ENCODE measurements around the gene CCDC28B.

The CCDC28B gene

GRCh38 chr1:32246888-32247273, 46.5 kb downstream of the CCDC28B start, which contains the start of gene FAM167B:
TSS of gene FAM167B (plus strand) at chr1:32247222. CDS start at chr1:32247422, 200 bp downstream.
- DNase-seq (ENCODE audit: low read depth): no peak
- no peak for TF ChIP-seq CTCF (IDR thresholded peaks at IDR 0.05; ENCODE audit: low read depth, low read length, missing control alignments)
- H3K4me3 ChIP-seq (ENCODE audit: low read depth, low read length): no peak within 1 kb of the TSS

DNA sequence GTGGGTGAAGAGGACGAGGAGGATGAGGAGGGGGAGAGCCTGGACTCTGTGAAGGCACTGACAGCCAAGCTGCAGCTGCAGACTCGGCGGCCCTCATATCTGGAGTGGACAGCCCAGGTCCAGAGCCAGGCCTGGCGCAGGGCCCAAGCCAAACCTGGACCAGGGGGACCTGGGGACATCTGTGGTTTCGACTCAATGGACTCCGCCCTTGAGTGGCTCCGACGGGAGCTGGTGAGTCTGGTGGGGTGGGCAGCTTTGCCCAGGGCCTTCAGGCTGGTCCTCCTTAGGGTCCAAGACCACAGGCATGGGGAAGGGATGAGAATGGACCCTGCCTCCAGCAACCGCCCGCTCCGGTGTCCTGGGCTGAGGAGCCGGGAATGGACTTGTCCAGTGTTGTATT, 47.1 kb downstream of the CCDC28B start:
- no peak for DNase-seq (ENCODE audit: low read depth)
- no peak for TF ChIP-seq CTCF (IDR thresholded peaks at IDR 0.05; ENCODE audit: low read depth, low read length, missing control alignments)
- H3K4me3 ChIP-seq (ENCODE audit: low read depth, low read length): no peak overlapping the region

DNA sequence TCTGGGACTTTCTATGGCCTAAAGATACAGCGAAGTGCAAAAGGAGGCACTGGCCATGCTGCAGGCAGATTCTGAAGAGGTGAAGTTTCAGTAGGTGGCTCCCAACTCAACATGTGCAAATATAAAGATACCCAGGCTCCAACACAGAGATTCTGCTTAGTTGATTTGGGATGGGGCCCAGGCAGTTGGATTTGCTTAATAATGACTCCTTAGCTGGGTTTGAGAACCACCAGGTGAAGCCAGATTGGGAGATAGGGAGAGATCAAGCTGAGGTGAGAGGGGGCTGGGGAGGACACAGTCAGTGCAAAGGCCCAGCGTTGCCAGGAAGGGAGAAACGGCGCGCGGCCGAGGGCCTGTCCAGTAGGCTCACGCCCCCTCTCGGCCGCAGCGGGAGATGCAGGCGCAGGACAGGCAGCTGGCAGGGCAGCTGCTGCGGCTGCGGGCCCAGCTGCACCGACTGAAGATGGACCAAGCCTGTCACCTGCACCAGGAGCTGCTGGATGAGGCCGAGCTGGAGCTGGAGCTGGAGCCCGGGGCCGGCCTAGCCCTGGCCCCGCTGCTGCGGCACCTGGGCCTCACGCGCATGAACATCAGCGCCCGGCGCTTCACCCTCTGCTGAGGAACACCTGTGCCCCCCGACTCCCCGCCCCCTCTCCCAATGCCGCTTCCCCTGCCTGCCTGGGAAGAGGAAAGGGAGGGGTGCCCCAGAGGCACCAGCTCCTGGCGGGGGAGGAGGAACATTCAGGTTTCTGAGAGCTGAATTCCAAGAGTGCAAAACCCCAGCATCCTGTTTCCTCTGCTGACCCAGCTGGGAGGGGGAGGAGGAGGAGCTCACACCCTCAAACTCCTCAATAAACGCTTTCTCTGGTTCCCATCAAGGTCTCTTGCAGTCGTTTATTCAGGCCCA, 47.8 kb downstream of the CCDC28B start:
- TF ChIP-seq CTCF (IDR thresholded peaks at IDR 0.05; ENCODE audit: low read depth, low read length, missing control alignments): peak; percentile 98
- no peak for DNase-seq (ENCODE audit: low read depth)
- H3K4me3 ChIP-seq (ENCODE audit: low read depth, low read length): no peak overlapping the region

GRCh38 chr1:32249831-32250525, 49.6 kb downstream of the CCDC28B start:
- peak overlapping the region; percentile 27 for H3K4me3 ChIP-seq (ENCODE audit: low read depth, low read length)
- peak; percentile 96 for DNase-seq (ENCODE audit: low read depth)
- no peak for TF ChIP-seq CTCF (IDR thresholded peaks at IDR 0.05; ENCODE audit: low read depth, low read length, missing control alignments)

GRCh38 chr1:32250893-32251716, 50.7 kb downstream of the CCDC28B start, which contains the start of gene LCK:
TSS of gene LCK (plus strand) at chr1:32251265. CDS start at chr1:32274330, 23,065 bp downstream.
- no peak for DNase-seq (ENCODE audit: low read depth)
- no peak for TF ChIP-seq CTCF (IDR thresholded peaks at IDR 0.05; ENCODE audit: low read depth, low read length, missing control alignments)
- H3K4me3 ChIP-seq (ENCODE audit: low read depth, low read length): peak within 1 kb of the TSS; percentile 65

Measured in GM12864 (cell line).